Thyroid gland (tissue), 4 donors: Measurements from ENCODE around the gene ANKRD39. TPM values are rescaled to one million over a fixed set of nuclear protein-coding genes. Genes with fewer than 3 reads are reported as not detected.

Source experiments
- DNase-seq, 2 donors: peaks; one replicate each; pipeline ENCODE4 v3.0.0-alpha.2; 2019
- H3K27ac ChIP-seq, 3 donors: fragments of 200-600 bp; sonication (generic); 1 replicate in 2 of 3; 2 replicates in 1 of 3; pipeline ENCODE4 v1.5.1; 2016 to 2019; ENCODE audit warnings: mild to moderate bottlenecking in 1 of 3, moderate library complexity in 1 of 3
- H3K27me3 ChIP-seq: fragments of 200-600 bp; sonication (generic); one replicate; pipeline ENCODE4 v1.5.1; 2019
- H3K36me3 ChIP-seq, 2 donors: fragments of 200-600 bp; sonication (generic); one replicate each; pipeline ENCODE4 v1.5.1; 2016 to 2019
- H3K4me1 ChIP-seq, 2 donors: fragments of 200-600 bp; sonication (generic); one replicate each; pipeline ENCODE4 v1.5.1; 2017 to 2019
- H3K4me3 ChIP-seq, 3 donors: fragments of 200-600 bp; sonication (generic); replicated peaks in 1 of 3; 1 replicate in 2 of 3; 2 replicates in 1 of 3; pipeline ENCODE4 v1.5.1; 2016; ENCODE audit warnings: mild to moderate bottlenecking in 1 of 3
- H3K9me3 ChIP-seq: fragments of 200-600 bp; sonication (generic); one replicate; pipeline ENCODE4 v1.5.1; 2017
- CTCF ChIP-seq, 6 experiments: fragments of 200-600 bp in 3 of 6; fragments of 450-650 bp in 3 of 6; sonication (generic) in 3 of 6; IDR thresholded peaks; one replicate each; pipeline ENCODE4 v1.5.1; 2016 to 2019; ENCODE audit warnings: antibody characterized with exemption in 6 of 6, mild to moderate bottlenecking in 2 of 6, inconsistent platforms in 1 of 6, moderate library complexity in 1 of 6
- POLR2A ChIP-seq, 2 donors: fragments of 450-650 bp; IDR thresholded peaks; one replicate each; pipeline ENCODE4 v1.6.1; 2017; ENCODE audit warnings: antibody characterized with exemption in 2 of 2, mild to moderate bottlenecking in 2 of 2, moderate library complexity in 1 of 2
- WGBS, 2 donors: methylation state at CpG; one replicate each; pipeline ENCODE4 v1.1.5; 2017; 5-methylcytosine and 5-hydroxymethylcytosine counted together
- intact Hi-C: fragments of 100-400 bp; cut with DNase I; formaldehyde crosslinking; loops from one replicate; pipeline ENCODE4 v1.15.1; 2023
- total RNA-seq, 4 donors: library from RNA; depleted of rRNA; stranded (reverse); fragments of >200 nt; gene quantifications; one replicate each; pipeline ENCODE4 v1.2.3, GENCODE V29; 2016

The ANKRD39 gene
- total RNA-seq, 4 donors from 2014 or later: 11.6 to 25.7 (median 14.1) TPM

GRCh38 chr2:96815326-96816126 lies 42.3 kb downstream of the ANKRD39 start:
- H3K4me3 ChIP-seq: peak overlapping the region; percentile 32 to 78 (median 51)
- peaks cover 26 to 32% of the 10 kb centered on the region in 2 donors for H3K4me1 ChIP-seq
- no peak for TF ChIP-seq CTCF (IDR thresholded peaks at IDR 0.05)
- TF ChIP-seq POLR2A (IDR thresholded peaks at IDR 0.05): no peak
- DNase-seq: no peak
- 7 to 11% methylated on average over 24 to 30 of the region's 60 CpGs for WGBS, 2 donors
- peak overlapping the region; percentile 64 to 94 (median 77) for H3K27ac ChIP-seq
- no peaks in the 10 kb centered on the region for H3K36me3 ChIP-seq
- H3K27me3 ChIP-seq: no peaks in the 10 kb centered on the region
- H3K9me3 ChIP-seq: no peaks in the 10 kb centered on the region
- intact Hi-C loops: loop anchor here (5.0 kb wide), 1 partner anchor 42 kb away; the partner anchor contains the start of gene ANKRD39

- peaks cover 6 to 7% of the 10 kb centered on the region in 2 donors for H3K36me3 ChIP-seq
- TF ChIP-seq POLR2A (IDR thresholded peaks at IDR 0.05) (no peak), CTCF (IDR thresholded peaks at IDR 0.05) (no peak)
- no peak overlapping the region for H3K4me3 ChIP-seq
- peaks cover 16 to 23% of the 10 kb centered on the region in 2 donors for H3K4me1 ChIP-seq
- whole genome bisulfite sequencing, 2 donors: 94 to 95% methylated on average over 4 of the region's 4 CpGs
- DNase-seq: no peak
- no peak overlapping the region for H3K27ac ChIP-seq
- no peaks in the 10 kb centered on the region for H3K27me3 ChIP-seq
- intact Hi-C loops: no loop called here
- H3K9me3 ChIP-seq: no peaks in the 10 kb centered on the region
Observed at GRCh38 chr2:96813656-96814055, 44.2 kb downstream of the ANKRD39 start.

DNA sequence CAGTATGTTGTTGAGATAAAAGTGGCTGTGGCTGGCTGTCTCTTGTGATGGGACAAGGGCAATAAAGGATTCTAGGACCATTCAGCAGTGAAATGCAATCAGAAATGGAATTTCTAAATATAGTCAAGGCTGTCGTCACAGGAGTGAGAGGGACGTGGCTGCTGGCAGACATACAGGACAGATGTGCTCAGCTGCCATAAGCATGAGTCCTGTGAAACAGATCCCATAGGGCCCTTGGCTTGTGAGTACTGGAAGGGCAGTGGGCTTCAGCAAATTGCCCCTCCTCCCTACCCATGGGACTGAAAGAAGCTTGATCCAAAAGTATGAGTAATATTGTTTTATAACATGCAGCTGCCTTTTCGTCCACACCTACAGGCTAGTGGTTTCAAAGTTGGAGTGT lies 45.9 kb downstream of the ANKRD39 start:
- Histone ChIP-seq H3K27ac (no peak overlapping the region), H3K27me3 (no peaks in the 10 kb centered on the region), H3K36me3 (peaks cover 6 to 7% of the 10 kb centered on the region in 2 donors), H3K9me3 (no peaks in the 10 kb centered on the region), H3K4me1 (peaks cover 0 to 6% of the 10 kb centered on the region in 2 donors), H3K4me3 (no peak overlapping the region)
- TF ChIP-seq CTCF (IDR thresholded peaks at IDR 0.05) (no peak), POLR2A (IDR thresholded peaks at IDR 0.05) (no peak)
- DNase-seq: no peak
- 65 to 75% methylated on average over 3 of the region's 3 CpGs for WGBS, 2 donors
- intact Hi-C loops: no loop called here

GRCh38 chr2:96810783-96811192 lies 47.0 kb downstream of the ANKRD39 start:
- Histone ChIP-seq H3K27me3 (no peaks in the 10 kb centered on the region), H3K27ac (no peak overlapping the region), H3K9me3 (no peaks in the 10 kb centered on the region), H3K36me3 (peaks cover 6 to 7% of the 10 kb centered on the region in 2 donors), H3K4me3 (no peak overlapping the region), H3K4me1 (peaks cover 0 to 6% of the 10 kb centered on the region in 2 donors)
- 89% methylated on average over 5 of the region's 5 CpGs for WGBS, 2 donors
- intact Hi-C loops: no loop called here
- DNase-seq: no peak
- TF ChIP-seq CTCF (IDR thresholded peaks at IDR 0.05): no peak
- TF ChIP-seq POLR2A (IDR thresholded peaks at IDR 0.05): no peak
